ENCODE results near the gene LUZP4. TPM values are rescaled to one million over a fixed set of nuclear protein-coding genes. Genes with fewer than 3 reads are reported as not detected.

Gene LUZP4
- total RNA-seq, 1 experiment from 2014 or later = not detected

GRCh38 chrX:115257711-115258110 is 31.8 kb upstream of the LUZP4 start:
- H3K27ac Mint-ChIP-seq = no peak overlapping the region
- no peaks in the 10 kb centered on the region for H3K9me3 Mint-ChIP-seq
- CTCF ChIA-PET = no interaction called here
- H3K4me1 Mint-ChIP-seq = 0 out of 2 replicates have a peak, but pooled peaks cover 3% of the 10 kb centered on the region
- TF ChIP-seq TP53 (CRISPR knock-in tag; IDR thresholded peaks at IDR 0.05) (no peak), GTF2I (CRISPR knock-in tag; conservative IDR thresholded peaks at IDR 0.05) (no peak), TCF7 (CRISPR knock-in tag; IDR thresholded peaks at IDR 0.05; ENCODE audit: low read depth) (no peak), NFATC4 (CRISPR knock-in tag; IDR thresholded peaks at IDR 0.05) (no peak), CREB1 (CRISPR knock-in tag; IDR thresholded peaks at IDR 0.05) (no peak), SP1 (CRISPR knock-in tag; conservative IDR thresholded peaks at IDR 0.05) (no peak), ZNF317 (CRISPR knock-in tag; IDR thresholded peaks at IDR 0.05; ENCODE audit: borderline replicate concordance, low read depth) (no peak), SOX15 (CRISPR knock-in tag; IDR thresholded peaks at IDR 0.05) (no peak), FOXP4 (CRISPR knock-in tag; IDR thresholded peaks at IDR 0.05) (no peak), MYBL2 (CRISPR knock-in tag; IDR thresholded peaks at IDR 0.05) (no peak), ZNF396 (CRISPR knock-in tag; IDR thresholded peaks at IDR 0.05; ENCODE audit: borderline replicate concordance) (no peak), TEAD1 (CRISPR knock-in tag; IDR thresholded peaks at IDR 0.05) (no peak), ATF3 (CRISPR knock-in tag; conservative IDR thresholded peaks at IDR 0.05) (no peak), ZMAT4 (CRISPR knock-in tag; IDR thresholded peaks at IDR 0.05) (no peak), NR3C1 (CRISPR knock-in tag; conservative IDR thresholded peaks at IDR 0.05; ENCODE audit: low read depth) (no peak), ZNF532 (CRISPR knock-in tag; IDR thresholded peaks at IDR 0.05; ENCODE audit: borderline replicate concordance) (no peak)
- TF ChIP-seq, protein P1, sequence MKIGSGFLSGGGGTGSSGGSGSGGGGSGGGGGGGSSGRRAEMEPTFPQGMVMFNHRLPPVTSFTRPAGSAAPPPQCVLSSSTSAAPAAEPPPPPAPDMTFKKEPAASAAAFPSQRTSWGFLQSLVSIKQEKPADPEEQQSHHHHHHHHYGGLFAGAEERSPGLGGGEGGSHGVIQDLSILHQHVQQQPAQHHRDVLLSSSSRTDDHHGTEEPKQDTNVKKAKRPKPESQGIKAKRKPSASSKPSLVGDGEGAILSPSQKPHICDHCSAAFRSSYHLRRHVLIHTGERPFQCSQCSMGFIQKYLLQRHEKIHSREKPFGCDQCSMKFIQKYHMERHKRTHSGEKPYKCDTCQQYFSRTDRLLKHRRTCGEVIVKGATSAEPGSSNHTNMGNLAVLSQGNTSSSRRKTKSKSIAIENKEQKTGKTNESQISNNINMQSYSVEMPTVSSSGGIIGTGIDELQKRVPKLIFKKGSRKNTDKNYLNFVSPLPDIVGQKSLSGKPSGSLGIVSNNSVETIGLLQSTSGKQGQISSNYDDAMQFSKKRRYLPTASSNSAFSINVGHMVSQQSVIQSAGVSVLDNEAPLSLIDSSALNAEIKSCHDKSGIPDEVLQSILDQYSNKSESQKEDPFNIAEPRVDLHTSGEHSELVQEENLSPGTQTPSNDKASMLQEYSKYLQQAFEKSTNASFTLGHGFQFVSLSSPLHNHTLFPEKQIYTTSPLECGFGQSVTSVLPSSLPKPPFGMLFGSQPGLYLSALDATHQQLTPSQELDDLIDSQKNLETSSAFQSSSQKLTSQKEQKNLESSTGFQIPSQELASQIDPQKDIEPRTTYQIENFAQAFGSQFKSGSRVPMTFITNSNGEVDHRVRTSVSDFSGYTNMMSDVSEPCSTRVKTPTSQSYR (CRISPR knock-in tag; IDR thresholded peaks at IDR 0.05) = no peak
- TF ChIP-seq, protein P2, sequence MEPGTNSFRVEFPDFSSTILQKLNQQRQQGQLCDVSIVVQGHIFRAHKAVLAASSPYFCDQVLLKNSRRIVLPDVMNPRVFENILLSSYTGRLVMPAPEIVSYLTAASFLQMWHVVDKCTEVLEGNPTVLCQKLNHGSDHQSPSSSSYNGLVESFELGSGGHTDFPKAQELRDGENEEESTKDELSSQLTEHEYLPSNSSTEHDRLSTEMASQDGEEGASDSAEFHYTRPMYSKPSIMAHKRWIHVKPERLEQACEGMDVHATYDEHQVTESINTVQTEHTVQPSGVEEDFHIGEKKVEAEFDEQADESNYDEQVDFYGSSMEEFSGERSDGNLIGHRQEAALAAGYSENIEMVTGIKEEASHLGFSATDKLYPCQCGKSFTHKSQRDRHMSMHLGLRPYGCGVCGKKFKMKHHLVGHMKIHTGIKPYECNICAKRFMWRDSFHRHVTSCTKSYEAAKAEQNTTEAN (CRISPR knock-in tag; IDR thresholded peaks at IDR 0.05) = no peak
- TF ChIP-seq, protein P3, sequence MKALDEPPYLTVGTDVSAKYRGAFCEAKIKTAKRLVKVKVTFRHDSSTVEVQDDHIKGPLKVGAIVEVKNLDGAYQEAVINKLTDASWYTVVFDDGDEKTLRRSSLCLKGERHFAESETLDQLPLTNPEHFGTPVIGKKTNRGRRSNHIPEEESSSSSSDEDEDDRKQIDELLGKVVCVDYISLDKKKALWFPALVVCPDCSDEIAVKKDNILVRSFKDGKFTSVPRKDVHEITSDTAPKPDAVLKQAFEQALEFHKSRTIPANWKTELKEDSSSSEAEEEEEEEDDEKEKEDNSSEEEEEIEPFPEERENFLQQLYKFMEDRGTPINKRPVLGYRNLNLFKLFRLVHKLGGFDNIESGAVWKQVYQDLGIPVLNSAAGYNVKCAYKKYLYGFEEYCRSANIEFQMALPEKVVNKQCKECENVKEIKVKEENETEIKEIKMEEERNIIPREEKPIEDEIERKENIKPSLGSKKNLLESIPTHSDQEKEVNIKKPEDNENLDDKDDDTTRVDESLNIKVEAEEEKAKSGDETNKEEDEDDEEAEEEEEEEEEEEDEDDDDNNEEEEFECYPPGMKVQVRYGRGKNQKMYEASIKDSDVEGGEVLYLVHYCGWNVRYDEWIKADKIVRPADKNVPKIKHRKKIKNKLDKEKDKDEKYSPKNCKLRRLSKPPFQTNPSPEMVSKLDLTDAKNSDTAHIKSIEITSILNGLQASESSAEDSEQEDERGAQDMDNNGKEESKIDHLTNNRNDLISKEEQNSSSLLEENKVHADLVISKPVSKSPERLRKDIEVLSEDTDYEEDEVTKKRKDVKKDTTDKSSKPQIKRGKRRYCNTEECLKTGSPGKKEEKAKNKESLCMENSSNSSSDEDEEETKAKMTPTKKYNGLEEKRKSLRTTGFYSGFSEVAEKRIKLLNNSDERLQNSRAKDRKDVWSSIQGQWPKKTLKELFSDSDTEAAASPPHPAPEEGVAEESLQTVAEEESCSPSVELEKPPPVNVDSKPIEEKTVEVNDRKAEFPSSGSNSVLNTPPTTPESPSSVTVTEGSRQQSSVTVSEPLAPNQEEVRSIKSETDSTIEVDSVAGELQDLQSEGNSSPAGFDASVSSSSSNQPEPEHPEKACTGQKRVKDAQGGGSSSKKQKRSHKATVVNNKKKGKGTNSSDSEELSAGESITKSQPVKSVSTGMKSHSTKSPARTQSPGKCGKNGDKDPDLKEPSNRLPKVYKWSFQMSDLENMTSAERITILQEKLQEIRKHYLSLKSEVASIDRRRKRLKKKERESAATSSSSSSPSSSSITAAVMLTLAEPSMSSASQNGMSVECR (CRISPR knock-in tag; IDR thresholded peaks at IDR 0.05; ENCODE audit: borderline replicate concordance) = no peak
- DNase-seq (ENCODE audit: low spot score) (no peak), ATAC-seq (no peak)
- POLR2A ChIA-PET = no interaction called here
- no peak overlapping the region for H3K4me3 Mint-ChIP-seq
- H3K36me3 Mint-ChIP-seq = no peaks in the 10 kb centered on the region
- H3K27me3 Mint-ChIP-seq (ENCODE audit: low read depth) = peaks cover 12% of the 10 kb centered on the region

Measured in WTC11 (cell line).